CD4-positive, alpha-beta memory T cell (primary cell): ENCODE data around the gene BTN2A1. TPM values are rescaled to one million over a fixed set of nuclear protein-coding genes. Genes with fewer than 3 reads are reported as not detected.

ENCODE experiments used
- CTCF ChIA-PET: fragments of 350-600 bp; sonication (Branson Sonifier 250); formaldehyde crosslinking; loops from one replicate; lab custom pipeline; 2021; ENCODE audit warnings: inconsistent platforms; ENCODE audit not compliant: partially characterized antibody; lab: Charles Lee
- POLR2A ChIA-PET: fragments of 350-600 bp; sonication (Branson Sonifier 250); formaldehyde crosslinking; loops from one replicate; lab custom pipeline; 2021; ENCODE audit not compliant: partially characterized antibody; lab: Charles Lee
- DNase-seq, 5 donors: peaks; one replicate each; pipeline versions ENCODE4 v3.0.0 to v3.0.0-alpha.2; 2020 to 2022; ENCODE audit warnings: mixed read lengths in 1 of 5
- H3K27ac ChIP-seq: one replicate; pipeline ENCODE4 v1.7.0; 2013; ENCODE audit warnings: low read depth, low read length
- H3K27me3 ChIP-seq: 2 replicates; pipeline ENCODE4 v1.7.0; 2013; ENCODE audit warnings: mild to moderate bottlenecking, low read length, moderate library complexity; ENCODE audit not compliant: insufficient read depth
- H3K36me3 ChIP-seq: 2 replicates; pipeline ENCODE4 v1.7.0; 2013; ENCODE audit warnings: mild to moderate bottlenecking, low read length, moderate library complexity; ENCODE audit not compliant: insufficient read depth
- H3K4me1 ChIP-seq: 2 replicates; pipeline ENCODE4 v1.7.0; 2013; ENCODE audit warnings: mild to moderate bottlenecking, low read length, moderate library complexity; ENCODE audit not compliant: insufficient read depth
- H3K4me3 ChIP-seq, 2 donors: one replicate each; pipeline ENCODE4 v1.7.0; 2013; ENCODE audit warnings: low read length in 2 of 2, mild to moderate bottlenecking in 1 of 2
- H3K9me3 ChIP-seq, 2 donors: one replicate each; pipeline ENCODE4 v1.7.0; 2013; ENCODE audit warnings: low read length in 2 of 2, control low read depth in 1 of 2; ENCODE audit not compliant: control insufficient read depth in 1 of 2
- H3K27ac Mint-ChIP-seq, 7 donors: one replicate each; pipeline ENCODE4 v1.8.0; 2020 to 2021; ENCODE audit warnings: mixed read lengths in 7 of 7, mild to moderate bottlenecking in 6 of 7, inconsistent platforms in 3 of 7, moderate library complexity in 3 of 7
- H3K27me3 Mint-ChIP-seq, 2 donors: one replicate each; pipeline ENCODE4 v1.8.0; 2020 to 2021; ENCODE audit warnings: mixed read lengths in 2 of 2
- H3K36me3 Mint-ChIP-seq, 2 donors: one replicate each; pipeline ENCODE4 v1.8.0; 2020 to 2021; ENCODE audit warnings: mixed read lengths in 2 of 2, inconsistent platforms in 1 of 2, mild to moderate bottlenecking in 1 of 2
- H3K4me1 Mint-ChIP-seq, 4 donors: one replicate each; pipeline ENCODE4 v1.8.0; 2020 to 2021; ENCODE audit warnings: mixed read lengths in 4 of 4, mild to moderate bottlenecking in 1 of 4
- H3K4me3 Mint-ChIP-seq, 8 donors: one replicate each; pipeline ENCODE4 v1.8.0; 2020 to 2021; ENCODE audit warnings: mixed read lengths in 8 of 8, mild to moderate bottlenecking in 7 of 8, moderate library complexity in 6 of 8, inconsistent platforms in 3 of 8
- H3K9me3 Mint-ChIP-seq, 8 donors: one replicate each; pipeline ENCODE4 v1.8.0; 2020 to 2021; ENCODE audit warnings: mixed read lengths in 8 of 8, mild to moderate bottlenecking in 5 of 8, inconsistent platforms in 3 of 8, moderate library complexity in 1 of 8
- intact Hi-C: fragments of 100-400 bp; cut with micrococcal nuclease; formaldehyde crosslinking; loops from one replicate; pipeline ENCODE4 v1.15.1; 2023
- polyA plus RNA-seq, 2 donors: library from polyadenylated mRNA; unstranded; fragments of 300-500 nt; fragmentation: Illumina TruSeq; gene quantifications; one replicate each; pipeline ENCODE4 v1.2.3, GENCODE V29; 2021
- total RNA-seq, 2 experiments: library from RNA; stranded (reverse); gene quantifications; one replicate each; pipeline ENCODE4 v1.2.3, GENCODE V29; 2021

The BTN2A1 gene
- total and polyA plus RNA-seq, 4 experiments from 2014 or later = 10.9 to 62.8 (median 36.4) TPM

- Mint-ChIP-seq H3K9me3 (peaks cover 1 to 12% (median 5%) of the 10 kb centered on the region in 8 donors), H3K27me3 (no peaks in the 10 kb centered on the region), H3K27ac (peak overlapping the region; percentile 97 to 100 (median 99)), H3K36me3 (peaks cover 13 to 30% of the 10 kb centered on the region in 2 donors), H3K4me1 (peaks cover 21 to 53% (median 42%) of the 10 kb centered on the region in 4 donors), H3K4me3 (peak overlapping the region; percentile 93 to 100 (median 98))
- DNase-seq = peak in 1 of 5 donors; percentile 31
- Histone ChIP-seq H3K27me3 (no peaks in the 10 kb centered on the region), H3K9me3 (peaks cover 0 to 2% of the 10 kb centered on the region in 2 donors), H3K4me3 (peak overlapping the region in 1 of 2 donors; percentile 95), H3K36me3 (peaks cover 4% of the 10 kb centered on the region), H3K4me1 (peaks cover 35% of the 10 kb centered on the region), H3K27ac (peak overlapping the region; percentile 97)
- CTCF ChIA-PET = interaction anchor here (0.8 kb wide), 1 partner anchor 98 kb away, joined by 3 read pairs; no protein-coding TSS in a partner anchor
- intact Hi-C loops = loop anchor here (1.0 to 5.0 kb wide), 6 partner anchors 18 to 81 kb away; partner anchors contain the start of genes BTN2A1, BTN3A1 and BTN3A2
- POLR2A ChIA-PET = interaction anchor here (0.7 to 2.4 kb wide), 8 partner anchors 18 to 396 kb away, joined by 3 to 30 read pairs (median 4); partner anchors contain the start of genes BTN2A1 and HMGN4
These were observed 18.3 kb upstream of the BTN2A1 start for GRCh38 chr6:26439151-26440125.

- peaks cover 14% of the 10 kb centered on the region for H3K36me3 ChIP-seq
- no peaks in the 10 kb centered on the region for H3K27me3 ChIP-seq
- peak overlapping the region; percentile 87 to 95 for H3K4me3 ChIP-seq
- DNase-seq = no peak
- Mint-ChIP-seq H3K27ac (peak overlapping the region; percentile 97 to 100 (median 99)), H3K9me3 (peaks cover 0 to 4% (median 0%) of the 10 kb centered on the region in 8 donors), H3K36me3 (peaks cover 25 to 42% of the 10 kb centered on the region in 2 donors), H3K27me3 (no peaks in the 10 kb centered on the region), H3K4me1 (peaks cover 36 to 68% (median 58%) of the 10 kb centered on the region in 4 donors), H3K4me3 (peak overlapping the region; percentile 93 to 100 (median 98))
- H3K4me1 ChIP-seq = peaks cover 50% of the 10 kb centered on the region
- POLR2A ChIA-PET = interaction anchor here (0.6 to 2.4 kb wide), 8 partner anchors 17 to 1400 kb away, joined by 3 to 30 read pairs (median 4); partner anchors contain the start of gene BTN2A1
- H3K9me3 ChIP-seq = no peaks in the 10 kb centered on the region
- intact Hi-C loops = loop anchor here (1.0 to 5.0 kb wide), 6 partner anchors 16 to 80 kb away; partner anchors contain the start of genes BTN2A1, BTN3A1 and BTN3A2
- CTCF ChIA-PET = no interaction called here
- H3K27ac ChIP-seq = peak overlapping the region; percentile 97
These were observed 16.8 kb upstream of the BTN2A1 start for GRCh38 chr6:26440977-26441358.

GRCh38 chr6:26441977-26442376 is 15.8 kb upstream of the BTN2A1 start:
- Mint-ChIP-seq H3K27ac (peak overlapping the region; percentile 57 to 100 (median 97)), H3K27me3 (no peaks in the 10 kb centered on the region), H3K9me3 (peaks cover 0 to 4% (median 0%) of the 10 kb centered on the region in 8 donors), H3K4me1 (peaks cover 43 to 76% (median 64%) of the 10 kb centered on the region in 4 donors), H3K36me3 (peaks cover 29 to 51% of the 10 kb centered on the region in 2 donors), H3K4me3 (peak overlapping the region; percentile 93 to 100 (median 98))
- DNase-seq = no peak
- peaks cover 61% of the 10 kb centered on the region for H3K4me1 ChIP-seq
- peaks cover 20% of the 10 kb centered on the region for H3K36me3 ChIP-seq
- H3K27ac ChIP-seq = peak overlapping the region; percentile 97
- intact Hi-C loops = loop anchor here (2.0 to 5.0 kb wide), 3 partner anchors 40 to 79 kb away; partner anchors contain the start of genes BTN3A1 and BTN3A2
- CTCF ChIA-PET = no interaction called here
- no peaks in the 10 kb centered on the region for H3K27me3 ChIP-seq
- peak overlapping the region; percentile 87 to 95 for H3K4me3 ChIP-seq
- POLR2A ChIA-PET = interaction anchor here (0.6 to 2.4 kb wide), 10 partner anchors 9 to 237 kb away, joined by 3 to 13 read pairs (median 3); partner anchors contain the start of genes BTN2A1 and HMGN4
- no peaks in the 10 kb centered on the region for H3K9me3 ChIP-seq

- H3K27me3 ChIP-seq = no peaks in the 10 kb centered on the region
- Mint-ChIP-seq H3K36me3 (peaks cover 58 to 82% of the 10 kb centered on the region in 2 donors), H3K27ac (peak overlapping the region; percentile 79 to 94 (median 91)), H3K27me3 (no peaks in the 10 kb centered on the region), H3K9me3 (no peaks in the 10 kb centered on the region), H3K4me3 (peak overlapping the region; percentile 12 to 87 (median 72)), H3K4me1 (peaks cover 35 to 68% (median 57%) of the 10 kb centered on the region in 4 donors)
- CTCF ChIA-PET = interaction anchor here (1.0 to 2.0 kb wide), 7 partner anchors 10 to 126 kb away, joined by 3 to 7 read pairs (median 3); no protein-coding TSS in a partner anchor
- no peaks in the 10 kb centered on the region for H3K9me3 ChIP-seq
- POLR2A ChIA-PET = interaction anchor here (0.6 to 2.8 kb wide), 12 partner anchors 8 to 173 kb away, joined by 3 to 29 read pairs (median 4); partner anchors contain the start of gene BTN2A1
- peaks cover 56% of the 10 kb centered on the region for H3K4me1 ChIP-seq
- intact Hi-C loops = no loop called here
- DNase-seq = peak; percentile 12 to 66 (median 17)
- peaks cover 60% of the 10 kb centered on the region for H3K36me3 ChIP-seq
- peak overlapping the region; percentile 55 for H3K27ac ChIP-seq
- peak overlapping the region in 1 of 2 donors; percentile 9 for H3K4me3 ChIP-seq
These were observed 11.7 kb upstream of the BTN2A1 start for GRCh38 chr6:26445934-26446667.

- H3K4me1 ChIP-seq = peaks cover 48% of the 10 kb centered on the region
- H3K36me3 Mint-ChIP-seq = peaks cover 69 to 88% of the 10 kb centered on the region in 2 donors
- no peaks in the 10 kb centered on the region for H3K27me3 Mint-ChIP-seq
- ChIA-PET CTCF (interaction anchor here (1.2 to 2.0 kb wide), 2 partner anchors 27 to 29 kb away, joined by 3 to 5 read pairs; no protein-coding TSS in a partner anchor), POLR2A (interaction anchor here (0.6 to 1.5 kb wide), 3 partner anchors 70 to 113 kb away, joined by 3 read pairs; no protein-coding TSS in a partner anchor)
- peaks cover 67% of the 10 kb centered on the region for H3K36me3 ChIP-seq
- no peak overlapping the region for H3K4me3 Mint-ChIP-seq
- no peaks in the 10 kb centered on the region for H3K9me3 Mint-ChIP-seq
- peaks cover 33 to 66% (median 50%) of the 10 kb centered on the region in 4 donors for H3K4me1 Mint-ChIP-seq
- H3K9me3 ChIP-seq = no peaks in the 10 kb centered on the region
- no peak for DNase-seq
- intact Hi-C loops = no loop called here
- no peaks in the 10 kb centered on the region for H3K27me3 ChIP-seq
- H3K27ac ChIP-seq = no peak overlapping the region
- H3K27ac Mint-ChIP-seq = peak overlapping the region in 3 of 7 donors; percentile 24 to 57 (median 56)
- no peak overlapping the region for H3K4me3 ChIP-seq
These were observed 10.5 kb upstream of the BTN2A1 start for GRCh38 chr6:26447257-26447656.

- Histone ChIP-seq H3K36me3 (peaks cover 57% of the 10 kb centered on the region), H3K9me3 (no peaks in the 10 kb centered on the region), H3K4me3 (no peak overlapping the region), H3K27ac (no peak overlapping the region), H3K4me1 (peaks cover 23% of the 10 kb centered on the region), H3K27me3 (no peaks in the 10 kb centered on the region)
- Mint-ChIP-seq H3K4me1 (peaks cover 17 to 45% (median 25%) of the 10 kb centered on the region in 4 donors), H3K9me3 (no peaks in the 10 kb centered on the region), H3K36me3 (peaks cover 53 to 81% of the 10 kb centered on the region in 2 donors), H3K27ac (peak overlapping the region in 6 of 7 donors; percentile 61 to 87 (median 74)), H3K4me3 (no peak overlapping the region), H3K27me3 (no peaks in the 10 kb centered on the region)
- DNase-seq = no peak
- POLR2A ChIA-PET = interaction anchor here (1.2 kb wide), 1 partner anchor 8 kb away, joined by 3 read pairs; no protein-coding TSS in a partner anchor
- CTCF ChIA-PET = interaction anchor here (1.0 to 1.5 kb wide), 2 partner anchors 13 to 109 kb away, joined by 3 to 4 read pairs; no protein-coding TSS in a partner anchor
- intact Hi-C loops = no loop called here
These were observed 7.5 kb upstream of the BTN2A1 start for GRCh38 chr6:26450240-26450639.
